Thymus (tissue), 11 donors: ENCODE results near the gene CLEC16A. TPM values are rescaled to one million over a fixed set of nuclear protein-coding genes. Genes with fewer than 3 reads are reported as not detected.

Experiments used
- DNase-seq, 9 donors: peaks; one replicate each; pipeline ENCODE4 v3.0.0-alpha.2; 2013; ENCODE audit warnings: low spot score in 9 of 9, low read depth in 6 of 9, missing footprints in 1 of 9
- H3K27ac ChIP-seq, 2 donors: one replicate each; pipeline ENCODE4 v1.5.1; 2013; ENCODE audit warnings: control low read depth in 1 of 2, low read depth in 1 of 2, low read length in 1 of 2, mild to moderate bottlenecking in 1 of 2, moderate library complexity in 1 of 2
- H3K27me3 ChIP-seq, 2 donors: one replicate each; pipeline ENCODE4 v1.5.1; 2013; ENCODE audit warnings: low read length in 1 of 2; ENCODE audit not compliant: control insufficient read depth in 2 of 2, insufficient read depth in 1 of 2
- H3K36me3 ChIP-seq, 2 donors: one replicate each; pipeline ENCODE4 v1.5.1; 2013; ENCODE audit warnings: low read length in 1 of 2, mild to moderate bottlenecking in 1 of 2, moderate library complexity in 1 of 2; ENCODE audit not compliant: control insufficient read depth in 2 of 2, insufficient read depth in 2 of 2
- H3K4me1 ChIP-seq, 2 donors: one replicate each; pipeline ENCODE4 v1.5.1; 2013; ENCODE audit warnings: low read length in 2 of 2; ENCODE audit not compliant: control insufficient read depth in 2 of 2, insufficient read depth in 2 of 2
- H3K4me3 ChIP-seq, 2 donors: one replicate each; pipeline ENCODE4 v1.5.1; 2013; ENCODE audit warnings: low read length in 2 of 2, control low read depth in 1 of 2, mild to moderate bottlenecking in 1 of 2
- H3K9me3 ChIP-seq, 2 donors: one replicate each; pipeline ENCODE4 v1.5.1; 2013; ENCODE audit warnings: low read length in 1 of 2, mild to moderate bottlenecking in 1 of 2; ENCODE audit not compliant: control insufficient read depth in 2 of 2, insufficient read depth in 1 of 2
- WGBS: extraction: QIAGEN DNeasy Blood & Tissue Kit; methylation state at CpG from one replicate; pipeline ENCODE4 v1.1.7; 2013; 5-methylcytosine and 5-hydroxymethylcytosine counted together
- polyA plus RNA-seq: library from polyadenylated mRNA; stranded (reverse); fragments of 200-250 nt; gene quantifications from one replicate; pipeline ENCODE4 v1.2.3, GENCODE V29; 2013
- total RNA-seq: library from RNA; stranded (reverse); fragments of 120-200 nt; gene quantifications from one replicate; pipeline ENCODE4 v1.2.4, GENCODE V29; 2013
- donor health status: healthy.

CLEC16A gene
- total and polyA plus RNA-seq, 2 donors: 18.8 to 19.9 TPM

DNA sequence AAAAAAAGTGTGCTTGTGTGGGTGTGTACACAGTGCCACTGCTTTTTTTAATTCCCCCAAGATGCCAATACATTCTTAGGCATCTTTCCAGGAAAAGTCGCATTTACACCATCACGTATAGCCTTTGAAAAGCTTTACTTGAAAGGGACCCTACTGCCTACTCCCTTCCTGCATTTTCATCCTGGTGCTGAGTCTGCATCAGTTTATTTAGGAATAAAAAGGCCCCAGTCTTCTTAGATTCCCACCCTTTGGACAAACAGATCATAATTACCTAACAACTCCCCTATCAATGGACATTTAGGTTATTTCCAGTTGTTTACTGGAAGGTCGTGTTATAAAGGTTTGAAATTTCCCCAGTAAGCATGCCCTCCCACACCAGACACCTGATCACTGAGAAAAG, 54.9 kb downstream of the CLEC16A start:
- Histone ChIP-seq H3K27ac (no peak overlapping the region), H3K27me3 (no peaks in the 10 kb centered on the region), H3K9me3 (no peaks in the 10 kb centered on the region), H3K4me1 (peaks cover 8 to 21% of the 10 kb centered on the region in 2 donors), H3K36me3 (peaks cover 42 to 46% of the 10 kb centered on the region in 2 donors), H3K4me3 (no peak overlapping the region)
- no peak for DNase-seq
- WGBS: 93% methylated on average over 3 of the region's 3 CpGs

DNA sequence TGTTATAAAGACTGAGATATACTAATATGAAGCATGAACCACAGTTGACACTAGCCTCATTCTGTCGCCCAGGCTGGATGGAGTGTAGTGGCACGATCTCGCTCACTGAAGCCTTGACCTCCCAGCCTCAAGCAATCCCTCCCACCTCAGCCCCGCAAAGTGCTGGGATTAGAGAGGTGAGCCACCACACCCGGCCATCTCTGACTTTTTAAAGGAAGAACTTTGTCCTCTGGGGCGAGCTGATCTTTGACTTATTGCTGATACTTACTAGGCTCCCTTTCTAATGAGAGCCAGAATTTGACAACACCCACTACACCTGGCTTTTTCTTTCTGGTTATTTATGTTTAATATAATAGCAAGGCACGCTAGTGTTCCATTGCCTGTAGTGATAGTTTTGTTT, 57.2 kb downstream of the CLEC16A start:
- WGBS: 97% methylated on average over 7 of the region's 7 CpGs
- peaks cover 30 to 41% of the 10 kb centered on the region in 2 donors for H3K36me3 ChIP-seq

DNA sequence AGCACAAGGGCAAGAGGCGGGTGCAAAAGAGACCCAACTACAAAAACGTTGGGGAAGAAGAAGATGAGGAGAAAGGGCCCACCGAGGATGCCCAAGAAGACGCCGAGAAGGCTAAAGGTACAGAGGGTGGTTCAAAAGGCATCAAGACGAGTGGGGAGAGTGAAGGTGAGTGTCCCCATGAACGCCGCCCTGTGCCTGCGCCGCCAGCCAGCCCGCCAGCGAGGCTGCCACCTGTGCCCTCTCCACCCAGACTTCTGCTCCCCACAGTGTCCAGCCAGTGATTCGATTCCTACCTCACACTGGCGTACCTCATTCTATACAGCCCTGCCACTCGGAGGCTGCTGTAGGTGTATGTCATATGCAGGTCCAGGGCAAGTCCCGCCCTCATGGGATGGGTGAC, 58.8 kb downstream of the CLEC16A start:
- no peaks in the 10 kb centered on the region for H3K27me3 ChIP-seq
- H3K27ac ChIP-seq: no peak overlapping the region
- 97% methylated on average over 16 of the region's 16 CpGs for WGBS
- H3K4me3 ChIP-seq: no peak overlapping the region
- no peak for DNase-seq
- peaks cover 35 to 41% of the 10 kb centered on the region in 2 donors for H3K36me3 ChIP-seq
- peaks cover 4 to 16% of the 10 kb centered on the region in 2 donors for H3K4me1 ChIP-seq
- no peaks in the 10 kb centered on the region for H3K9me3 ChIP-seq

More for the DNA sequence above, 57.2 kb downstream of the CLEC16A start:
- DNase-seq: no peak
- Histone ChIP-seq H3K27ac (no peak overlapping the region), H3K4me3 (no peak overlapping the region), H3K9me3 (no peaks in the 10 kb centered on the region), H3K27me3 (no peaks in the 10 kb centered on the region), H3K4me1 (peaks cover 8 to 19% of the 10 kb centered on the region in 2 donors)

DNA sequence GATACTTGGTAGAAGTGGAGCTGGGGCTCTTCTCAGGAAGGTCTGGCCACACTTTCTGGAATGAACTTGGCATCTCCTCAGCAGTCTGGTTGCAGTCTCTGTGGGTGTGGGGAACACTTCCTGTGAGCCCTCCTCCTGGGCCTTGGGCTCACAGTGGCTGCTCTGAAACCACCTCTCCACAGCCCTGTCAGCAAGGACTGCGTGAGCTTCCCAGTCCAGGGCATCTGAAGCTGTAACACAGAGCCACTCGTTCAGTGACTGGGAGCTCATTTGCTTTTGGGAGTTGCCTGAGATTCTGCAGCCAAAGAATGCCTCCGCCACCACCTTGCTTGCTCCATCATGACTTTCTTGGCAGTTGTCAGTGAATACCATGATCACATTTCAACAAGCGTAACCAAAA, 60.0 kb downstream of the CLEC16A start:
- H3K27ac ChIP-seq: peak overlapping the region; percentile 11 to 61
- H3K36me3 ChIP-seq: peaks cover 39% of the 10 kb centered on the region in 2 donors

DNA sequence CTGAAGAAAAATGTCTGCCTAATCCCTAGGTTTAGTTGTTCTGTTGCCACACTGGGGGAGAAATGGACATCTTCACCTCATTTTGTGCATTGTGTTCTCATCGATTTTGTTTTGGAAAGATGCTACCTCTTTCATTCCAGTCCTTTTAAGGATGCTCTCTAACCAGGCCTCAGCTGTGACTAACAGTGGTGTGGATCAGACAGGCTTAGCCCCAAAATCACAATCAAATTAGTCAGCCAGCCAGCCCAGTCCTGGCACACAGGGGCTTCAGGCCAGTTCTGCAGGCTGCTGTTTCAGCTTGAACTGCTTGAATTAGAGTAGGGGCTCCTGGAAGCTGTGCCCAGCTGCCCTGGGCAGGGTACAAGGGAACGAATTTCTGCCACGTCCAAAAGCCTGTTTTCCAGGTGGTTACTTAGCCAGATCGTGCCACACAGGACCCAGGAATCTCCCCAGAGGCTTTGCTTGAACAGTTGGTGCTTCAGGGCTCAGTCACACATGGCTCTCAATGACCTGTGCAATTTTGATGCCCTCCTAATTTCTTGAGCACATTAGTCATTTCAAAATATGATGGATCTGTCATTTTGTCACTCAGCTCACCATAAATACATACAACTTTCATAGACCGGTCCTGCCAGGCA, 60.7 kb downstream of the CLEC16A start:
- Histone ChIP-seq H3K9me3 (no peaks in the 10 kb centered on the region), H3K36me3 (peaks cover 40 to 42% of the 10 kb centered on the region in 2 donors), H3K4me3 (no peak overlapping the region), H3K27me3 (no peaks in the 10 kb centered on the region), H3K27ac (peak overlapping the region in 1 of 2 donors; percentile 37), H3K4me1 (peaks cover 0 to 14% of the 10 kb centered on the region in 2 donors)
- 93% methylated on average over 5 of the region's 5 CpGs for WGBS
- DNase-seq: no peak

More for the DNA sequence above, 60.0 kb downstream of the CLEC16A start:
- Histone ChIP-seq H3K4me3 (no peak overlapping the region), H3K4me1 (peaks cover 0 to 12% of the 10 kb centered on the region in 2 donors), H3K9me3 (no peaks in the 10 kb centered on the region), H3K27me3 (no peaks in the 10 kb centered on the region)
- no peak for DNase-seq
- WGBS: 91% methylated on average over 4 of the region's 4 CpGs

DNA sequence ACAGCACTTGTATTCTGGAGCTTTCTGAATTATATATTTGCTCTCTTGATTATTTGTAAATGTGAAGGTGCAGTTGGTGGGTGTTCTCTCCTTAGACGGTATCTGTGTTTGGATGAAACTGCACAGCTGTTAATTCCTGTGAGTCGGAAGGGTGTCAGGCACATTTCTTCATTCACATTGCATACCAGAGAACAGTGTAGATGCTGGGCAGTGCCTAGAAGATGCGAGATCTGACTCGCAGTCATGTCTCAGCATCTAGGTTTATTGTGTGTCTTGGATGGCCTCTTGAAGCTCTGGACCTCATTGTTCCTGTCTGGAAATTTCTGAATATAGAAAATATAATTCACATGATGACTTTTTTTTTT, 61.2 kb downstream of the CLEC16A start:
- Histone ChIP-seq H3K9me3 (no peaks in the 10 kb centered on the region), H3K27ac (no peak overlapping the region), H3K4me1 (peaks cover 0 to 14% of the 10 kb centered on the region in 2 donors), H3K36me3 (peaks cover 39 to 44% of the 10 kb centered on the region in 2 donors), H3K27me3 (no peaks in the 10 kb centered on the region), H3K4me3 (no peak overlapping the region)
- 97% methylated on average over 4 of the region's 4 CpGs for WGBS
- no peak for DNase-seq

DNA sequence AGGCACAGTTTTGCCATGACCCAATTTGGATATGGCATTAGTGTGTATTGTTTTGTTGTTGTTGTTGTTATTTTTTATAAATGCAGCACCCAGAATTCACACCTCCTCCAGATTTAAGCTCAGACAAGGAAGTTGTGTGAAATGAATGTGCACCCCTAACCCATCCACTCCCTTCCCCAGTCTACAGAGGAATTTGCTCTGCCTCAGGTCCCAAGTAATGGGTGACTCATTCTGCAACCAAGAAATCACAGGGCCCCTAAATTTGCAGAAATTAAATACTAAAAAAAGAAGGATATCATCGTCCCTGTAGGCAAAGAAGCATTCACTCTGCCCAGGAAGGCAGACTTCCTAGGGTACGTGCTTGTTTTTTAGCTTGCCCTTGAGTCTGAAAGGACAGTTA, 62.3 kb downstream of the CLEC16A start:
- DNase-seq: no peak
- peaks cover 39 to 47% of the 10 kb centered on the region in 2 donors for H3K36me3 ChIP-seq
- H3K27ac ChIP-seq: no peak overlapping the region
- H3K4me3 ChIP-seq: no peak overlapping the region
- no peaks in the 10 kb centered on the region for H3K27me3 ChIP-seq
- no peaks in the 10 kb centered on the region for H3K9me3 ChIP-seq
- H3K4me1 ChIP-seq: peaks cover 0 to 14% of the 10 kb centered on the region in 2 donors
- 92% methylated on average over 2 of the region's 2 CpGs for WGBS

DNA sequence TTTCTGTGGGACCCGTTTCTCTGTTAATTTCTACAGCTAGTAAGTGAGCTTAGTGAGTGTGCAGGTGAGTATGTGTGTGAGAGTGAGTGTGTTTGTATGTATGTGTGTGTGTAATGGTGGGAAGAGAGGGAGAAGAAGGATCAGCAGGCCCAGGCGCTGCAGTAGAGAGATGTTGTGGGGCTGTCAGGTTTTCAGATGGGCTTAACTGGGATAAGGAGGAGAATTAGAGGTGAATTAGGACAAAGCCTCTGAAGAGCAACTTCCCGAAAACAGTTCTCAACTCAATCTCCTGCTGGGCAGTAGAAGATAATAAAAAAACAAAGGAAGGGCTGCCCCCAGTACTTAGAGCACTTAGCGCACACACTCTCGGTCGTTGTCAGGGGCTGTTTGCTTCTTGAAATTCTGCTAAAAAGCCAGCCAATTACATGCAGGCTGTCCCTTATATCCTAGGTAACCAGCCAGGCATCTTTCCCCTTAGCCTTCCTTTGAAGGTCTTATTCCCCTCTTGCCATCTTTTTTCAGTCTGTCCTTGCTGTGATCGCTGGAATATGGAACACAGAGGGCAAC, 63.4 kb downstream of the CLEC16A start:
- no peak overlapping the region for H3K4me3 ChIP-seq
- WGBS: 99% methylated on average over 7 of the region's 7 CpGs
- H3K27ac ChIP-seq: no peak overlapping the region
- peaks cover 0 to 14% of the 10 kb centered on the region in 2 donors for H3K4me1 ChIP-seq
- H3K27me3 ChIP-seq: no peaks in the 10 kb centered on the region
- DNase-seq: no peak
- peaks cover 35 to 43% of the 10 kb centered on the region in 2 donors for H3K36me3 ChIP-seq
- no peaks in the 10 kb centered on the region for H3K9me3 ChIP-seq

DNA sequence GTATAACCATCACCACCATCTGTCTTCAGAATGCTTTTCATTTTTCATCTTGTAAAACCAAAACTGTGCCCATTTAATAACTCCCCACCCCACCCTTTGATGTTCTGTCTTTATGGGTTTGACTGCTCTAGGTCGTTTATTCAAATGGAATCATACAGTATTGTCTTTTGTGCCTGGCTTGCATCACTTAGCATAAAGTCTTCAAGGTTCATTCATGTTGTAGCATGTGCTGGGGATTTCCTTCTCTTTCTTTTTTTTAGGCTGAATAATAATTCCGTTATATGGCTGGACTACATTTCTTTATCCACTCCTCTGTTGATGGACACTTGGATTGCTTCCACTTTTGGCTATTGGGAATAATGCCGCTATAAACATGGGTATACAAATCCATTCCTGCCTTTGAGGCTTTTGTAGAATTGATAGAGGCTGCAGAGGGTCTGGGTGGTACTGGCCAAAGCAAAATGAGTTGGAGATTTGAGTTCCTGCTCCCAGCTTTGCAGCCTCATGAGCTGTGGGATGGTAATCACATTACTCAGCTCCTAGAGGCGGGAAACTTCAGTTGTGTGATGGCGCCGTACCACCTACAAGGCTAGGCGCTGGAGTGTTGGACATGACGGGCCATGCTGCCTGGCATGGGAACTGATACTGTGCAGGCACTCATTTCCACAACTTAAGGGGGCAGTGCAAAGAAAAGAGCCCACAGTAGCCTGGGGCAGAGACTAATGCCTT, 64.8 kb downstream of the CLEC16A start:
- no peak for DNase-seq
- Histone ChIP-seq H3K9me3 (no peaks in the 10 kb centered on the region), H3K27ac (peak overlapping the region in 1 of 2 donors; percentile 41), H3K27me3 (no peaks in the 10 kb centered on the region), H3K4me3 (no peak overlapping the region), H3K4me1 (peaks cover 0 to 12% of the 10 kb centered on the region in 2 donors), H3K36me3 (peaks cover 28 to 32% of the 10 kb centered on the region in 2 donors)
- WGBS: 96% methylated on average over 8 of the region's 8 CpGs
